HL-60 (cell line): ENCODE results near the gene FAM171A1.

Source experiments
- CTCF ChIP-seq: IDR thresholded peaks from one replicate; pipeline ENCODE4 v1.5.1; 2011; ENCODE audit warnings: low read length, control low read depth, inconsistent platforms; ENCODE audit not compliant: insufficient read depth
- POLR2AphosphoS5 ChIP-seq: IDR thresholded peaks from 2 replicates; pipeline ENCODE4 v1.6.1; 2012; ENCODE audit warnings: low read depth
- REST ChIP-seq: IDR thresholded peaks from 2 replicates; pipeline ENCODE4 v1.6.1; 2012; ENCODE audit warnings: low read depth; ENCODE audit not compliant: insufficient replicate concordance

- TF ChIP-seq CTCF (no peak), REST (no peak), POLR2AphosphoS5 (no peak)
Observed at GRCh38 chr10:15168291-15168785, 202.8 kb downstream of the FAM171A1 start, which contains the start of gene NMT2.
